HG03460 (cell line): Measurements from ENCODE around the gene GTPBP4.
"Not testable (repeated sequence)": the region's sequence is repeated elsewhere in the genome, so short reads cannot be mapped to it uniquely, and the experiment has no call there.

Experiments
- ATAC-seq: cut with Tn5 transposase; IDR thresholded peaks from one replicate; pipeline ENCODE4 v1.9.1; 2021; ENCODE audit not compliant: unreplicated experiment

The GTPBP4 gene

GRCh38 chr10:1022413-1022812 lies 34.2 kb downstream of the GTPBP4 start:
- ATAC-seq = no peak

GRCh38 chr10:1024103-1024502 lies 35.9 kb downstream of the GTPBP4 start:
- ATAC-seq = no peak

- no peak for ATAC-seq
Observed at GRCh38 chr10:1025683-1026082, 37.4 kb downstream of the GTPBP4 start, which contains the start of gene IDI2. Gene IDI2, minus strand, starts transcription at chr10:1025859. Its CDS starts 1,136 bp downstream, at chr10:1024723.

- ATAC-seq = no peak
Observed at GRCh38 chr10:1026578-1026977, 38.3 kb downstream of the GTPBP4 start.

- no peak for ATAC-seq
Observed at GRCh38 chr10:1029838-1030237, 41.6 kb downstream of the GTPBP4 start.

GRCh38 chr10:1033601-1034000 lies 45.4 kb downstream of the GTPBP4 start:
- no peak for ATAC-seq

GRCh38 chr10:1034758-1035157 lies 46.5 kb downstream of the GTPBP4 start:
- no peak for ATAC-seq

GRCh38 chr10:1035201-1035600 lies 47.0 kb downstream of the GTPBP4 start:
- no peak for ATAC-seq

GRCh38 chr10:1036341-1036791 lies 48.1 kb downstream of the GTPBP4 start:
- no peak for ATAC-seq

- ATAC-seq = no peak
Observed at GRCh38 chr10:1037098-1037497, 48.9 kb downstream of the GTPBP4 start.

GRCh38 chr10:1038769-1039168 lies 50.5 kb downstream of the GTPBP4 start:
- not testable (repeated sequence) for ATAC-seq

GRCh38 chr10:1040133-1040532 lies 51.9 kb downstream of the GTPBP4 start:
- ATAC-seq = no peak

GRCh38 chr10:1041514-1041913 lies 53.3 kb downstream of the GTPBP4 start:
- no peak for ATAC-seq

- ATAC-seq = peak; percentile 63
Observed at GRCh38 chr10:1043532-1043995, 55.3 kb downstream of the GTPBP4 start.

GRCh38 chr10:1044146-1044545 lies 55.9 kb downstream of the GTPBP4 start:
- ATAC-seq = no peak

- ATAC-seq = no peak
Observed at GRCh38 chr10:1044964-1045363, 56.7 kb downstream of the GTPBP4 start.

- no peak for ATAC-seq
Observed at GRCh38 chr10:1045415-1045814, 57.2 kb downstream of the GTPBP4 start.

GRCh38 chr10:1047937-1048336 lies 59.7 kb downstream of the GTPBP4 start:
- ATAC-seq = no peak

GRCh38 chr10:1048349-1048731 lies 60.1 kb downstream of the GTPBP4 start:
- peak; percentile 4 for ATAC-seq

GRCh38 chr10:1048732-1049424 lies 60.6 kb downstream of the GTPBP4 start, which contains the start of gene IDI1:
Gene IDI1, minus strand, starts transcription at chr10:1049119. Its CDS starts 116 bp downstream, at chr10:1049003.
- peak; percentile 75 for ATAC-seq

GRCh38 chr10:1049425-1049958 lies 61.3 kb downstream of the GTPBP4 start:
- no peak for ATAC-seq

GRCh38 chr10:1050145-1050544 lies 61.9 kb downstream of the GTPBP4 start:
- ATAC-seq = no peak

- ATAC-seq = no peak
Observed at GRCh38 chr10:1050554-1050953, 62.3 kb downstream of the GTPBP4 start.
